Peyer's patch (tissue), 4 donors: ENCODE data around the gene YEATS2.

Experiments
- CTCF ChIP-seq, 6 experiments: fragments of 450-650 bp in 4 of 6; fragments of 200-600 bp in 2 of 6; sonication (generic) in 1 of 6; IDR thresholded peaks; one replicate each; pipeline ENCODE4 v1.5.1; 2017 to 2019; ENCODE audit warnings: antibody characterized with exemption in 6 of 6, mild to moderate bottlenecking in 3 of 6, moderate library complexity in 1 of 6
- POLR2A ChIP-seq, 2 donors: fragments of 450-650 bp; IDR thresholded peaks; one replicate each; pipeline ENCODE4 v1.5.1; 2017; ENCODE audit warnings: antibody characterized with exemption in 2 of 2, mild to moderate bottlenecking in 2 of 2, moderate library complexity in 2 of 2

- TF ChIP-seq CTCF (IDR thresholded peaks at IDR 0.05), result no peak
- TF ChIP-seq POLR2A (IDR thresholded peaks at IDR 0.05), result no peak
Observed at GRCh38 chr3:183818706-183819624, 121.4 kb downstream of the YEATS2 start.
